Activated gamma-delta T cell treated with anti-CD3 and anti-CD28 coated beads, Interleukin-2, amount 50 U/mL, for 16 hours (primary cell): Measurements from ENCODE around the gene ATXN7L1.

Experiments
- DNase-seq: peaks from one replicate; pipeline ENCODE4 v3.0.0-alpha.2; 2020; ENCODE audit warnings: low read depth

The ATXN7L1 gene

GRCh38 chr7:105876091-105876963 lies at the start of gene ATXN7L1:
Gene ATXN7L1, minus strand, starts transcription at chr7:105876599. Its CDS starts 41 bp downstream, at chr7:105876558.
- DNase-seq = peak; percentile 81

- DNase-seq = no peak
These were observed 49.7 kb upstream of the ATXN7L1 start for GRCh38 chr7:105926131-105926530.

- DNase-seq = no peak
These were observed 48.5 kb upstream of the ATXN7L1 start for GRCh38 chr7:105924945-105925344.

- DNase-seq = no peak
These were observed 44.4 kb upstream of the ATXN7L1 start for GRCh38 chr7:105920766-105921165.

- DNase-seq = no peak
These were observed 41.3 kb upstream of the ATXN7L1 start for GRCh38 chr7:105917659-105918058.

- DNase-seq = no peak
These were observed 40.2 kb upstream of the ATXN7L1 start for GRCh38 chr7:105916603-105917002.

- no peak for DNase-seq
These were observed 37.5 kb upstream of the ATXN7L1 start for GRCh38 chr7:105913947-105914346.

GRCh38 chr7:105911961-105912575 lies 35.7 kb upstream of the ATXN7L1 start:
- DNase-seq = no peak

- no peak for DNase-seq
These were observed 33.8 kb upstream of the ATXN7L1 start for GRCh38 chr7:105910172-105910571.

- no peak for DNase-seq
These were observed 33.3 kb upstream of the ATXN7L1 start for GRCh38 chr7:105909742-105910141.

GRCh38 chr7:105907129-105907846 lies 30.9 kb upstream of the ATXN7L1 start:
- DNase-seq = no peak

GRCh38 chr7:105906695-105907094 lies 30.3 kb upstream of the ATXN7L1 start:
- no peak for DNase-seq

- DNase-seq = no peak
These were observed 29.6 kb upstream of the ATXN7L1 start for GRCh38 chr7:105905910-105906568.

- DNase-seq = no peak
These were observed 29.0 kb upstream of the ATXN7L1 start for GRCh38 chr7:105905209-105905909.

- DNase-seq = no peak
These were observed 27.7 kb upstream of the ATXN7L1 start for GRCh38 chr7:105904064-105904463.

GRCh38 chr7:105902325-105902911 lies 26.0 kb upstream of the ATXN7L1 start:
- DNase-seq = no peak

GRCh38 chr7:105897999-105898398 lies 21.6 kb upstream of the ATXN7L1 start:
- DNase-seq = no peak

GRCh38 chr7:105896407-105896911 lies 20.1 kb upstream of the ATXN7L1 start:
- DNase-seq = no peak

- no peak for DNase-seq
These were observed 17.7 kb upstream of the ATXN7L1 start for GRCh38 chr7:105894131-105894530.

GRCh38 chr7:105892387-105892786 lies 16.0 kb upstream of the ATXN7L1 start:
- no peak for DNase-seq
